C4-2B (cell line): ENCODE data around the gene EPN1.

Source experiments
- ZFX ChIP-seq: fragments of 450-650 bp; IDR thresholded peaks from 2 replicates; pipeline ENCODE4 v1.6.1; 2017
- TF ChIP-seq, protein P1 (sequence below): fragments of 450-650 bp; conservative IDR thresholded peaks from 2 replicates; pipeline ENCODE4 v1.5.1; 2017; ENCODE audit warnings: mild to moderate bottlenecking

GRCh38 chr19:55674841-55675660 lies at the start of gene EPN1:
- TF ChIP-seq, protein P1, sequence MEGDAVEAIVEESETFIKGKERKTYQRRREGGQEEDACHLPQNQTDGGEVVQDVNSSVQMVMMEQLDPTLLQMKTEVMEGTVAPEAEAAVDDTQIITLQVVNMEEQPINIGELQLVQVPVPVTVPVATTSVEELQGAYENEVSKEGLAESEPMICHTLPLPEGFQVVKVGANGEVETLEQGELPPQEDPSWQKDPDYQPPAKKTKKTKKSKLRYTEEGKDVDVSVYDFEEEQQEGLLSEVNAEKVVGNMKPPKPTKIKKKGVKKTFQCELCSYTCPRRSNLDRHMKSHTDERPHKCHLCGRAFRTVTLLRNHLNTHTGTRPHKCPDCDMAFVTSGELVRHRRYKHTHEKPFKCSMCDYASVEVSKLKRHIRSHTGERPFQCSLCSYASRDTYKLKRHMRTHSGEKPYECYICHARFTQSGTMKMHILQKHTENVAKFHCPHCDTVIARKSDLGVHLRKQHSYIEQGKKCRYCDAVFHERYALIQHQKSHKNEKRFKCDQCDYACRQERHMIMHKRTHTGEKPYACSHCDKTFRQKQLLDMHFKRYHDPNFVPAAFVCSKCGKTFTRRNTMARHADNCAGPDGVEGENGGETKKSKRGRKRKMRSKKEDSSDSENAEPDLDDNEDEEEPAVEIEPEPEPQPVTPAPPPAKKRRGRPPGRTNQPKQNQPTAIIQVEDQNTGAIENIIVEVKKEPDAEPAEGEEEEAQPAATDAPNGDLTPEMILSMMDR: no peak
- TF ChIP-seq ZFX: peak; percentile 88; the same call in 1 of the 2 replicates
